ENCODE measurements around the gene PSMD11.

- TF ChIP-seq CTCF (IDR thresholded peaks at IDR 0.05) = no peak
- no peak for TF ChIP-seq EP300 (IDR thresholded peaks at IDR 0.05)
- no peak for TF ChIP-seq POLR2A (IDR thresholded peaks at IDR 0.05)
Observed at GRCh38 chr17:32515677-32516383, 71.5 kb downstream of the PSMD11 start.
